GM06990 (cell line): Measurements from ENCODE around the gene MAN2B1.
"Not testable (repeated sequence)": the region's sequence is repeated elsewhere in the genome, so short reads cannot be mapped to it uniquely, and the experiment has no call there.

Experiments
- DNase-seq: peaks from one replicate; pipeline ENCODE4 v3.0.0-alpha.2; 2011; ENCODE audit not compliant: insufficient read length; ENCODE audit errors: extremely low read depth
- H3K27me3 ChIP-seq: replicated peaks from 2 replicates; pipeline ENCODE4 v1.6.0; 2011; ENCODE audit warnings: low read length; ENCODE audit not compliant: control insufficient read depth, insufficient read depth
- H3K36me3 ChIP-seq: 2 replicates; pipeline ENCODE4 v1.5.1; 2011; ENCODE audit warnings: low read length; ENCODE audit not compliant: control insufficient read depth, insufficient read depth
- H3K4me3 ChIP-seq: replicated peaks from 2 replicates; pipeline ENCODE4 v1.5.1; 2011; ENCODE audit warnings: low read depth, mild to moderate bottlenecking, control low read depth, low read length
- TF ChIP-seq, protein P1 (sequence below): IDR thresholded peaks from 2 replicates; pipeline ENCODE4 v1.5.1; 2011; ENCODE audit warnings: low read length, control low read depth, mild to moderate bottlenecking, inconsistent platforms; ENCODE audit not compliant: insufficient read depth, poor library complexity, severe bottlenecking

The MAN2B1 gene

GRCh38 chr19:12701596-12702282, 35.2 kb upstream of the MAN2B1 start:
- Histone ChIP-seq H3K36me3 (peaks cover 48% of the 10 kb centered on the region), H3K4me3 (no peak overlapping the region), H3K27me3 (no peaks in the 10 kb centered on the region)
- TF ChIP-seq, protein P1, sequence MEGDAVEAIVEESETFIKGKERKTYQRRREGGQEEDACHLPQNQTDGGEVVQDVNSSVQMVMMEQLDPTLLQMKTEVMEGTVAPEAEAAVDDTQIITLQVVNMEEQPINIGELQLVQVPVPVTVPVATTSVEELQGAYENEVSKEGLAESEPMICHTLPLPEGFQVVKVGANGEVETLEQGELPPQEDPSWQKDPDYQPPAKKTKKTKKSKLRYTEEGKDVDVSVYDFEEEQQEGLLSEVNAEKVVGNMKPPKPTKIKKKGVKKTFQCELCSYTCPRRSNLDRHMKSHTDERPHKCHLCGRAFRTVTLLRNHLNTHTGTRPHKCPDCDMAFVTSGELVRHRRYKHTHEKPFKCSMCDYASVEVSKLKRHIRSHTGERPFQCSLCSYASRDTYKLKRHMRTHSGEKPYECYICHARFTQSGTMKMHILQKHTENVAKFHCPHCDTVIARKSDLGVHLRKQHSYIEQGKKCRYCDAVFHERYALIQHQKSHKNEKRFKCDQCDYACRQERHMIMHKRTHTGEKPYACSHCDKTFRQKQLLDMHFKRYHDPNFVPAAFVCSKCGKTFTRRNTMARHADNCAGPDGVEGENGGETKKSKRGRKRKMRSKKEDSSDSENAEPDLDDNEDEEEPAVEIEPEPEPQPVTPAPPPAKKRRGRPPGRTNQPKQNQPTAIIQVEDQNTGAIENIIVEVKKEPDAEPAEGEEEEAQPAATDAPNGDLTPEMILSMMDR: no peak
- DNase-seq: no peak

DNA sequence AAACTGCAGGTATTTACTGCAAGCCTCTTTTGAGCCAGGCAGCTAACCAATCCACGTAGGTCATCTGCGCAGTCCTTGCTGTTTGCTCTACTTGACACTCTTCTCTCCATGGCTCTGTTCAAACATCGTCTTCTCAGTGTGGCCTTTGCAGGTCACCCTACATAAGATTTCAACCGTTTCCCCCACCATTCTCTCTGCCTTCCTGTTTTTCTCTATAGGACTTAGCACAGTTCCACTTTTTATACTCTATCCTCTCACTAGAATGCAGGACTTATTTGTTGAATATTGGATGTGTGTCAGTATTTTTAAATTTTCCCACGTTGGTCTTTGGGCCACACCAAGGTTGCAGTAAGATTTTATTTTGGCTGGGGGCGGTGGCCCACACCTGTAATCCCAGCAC, 31.6 kb upstream of the MAN2B1 start:
- Histone ChIP-seq H3K4me3 (no peak overlapping the region), H3K36me3 (peaks cover 23% of the 10 kb centered on the region), H3K27me3 (no peaks in the 10 kb centered on the region)
- TF ChIP-seq, protein P1: no peak
- DNase-seq: no peak

DNA sequence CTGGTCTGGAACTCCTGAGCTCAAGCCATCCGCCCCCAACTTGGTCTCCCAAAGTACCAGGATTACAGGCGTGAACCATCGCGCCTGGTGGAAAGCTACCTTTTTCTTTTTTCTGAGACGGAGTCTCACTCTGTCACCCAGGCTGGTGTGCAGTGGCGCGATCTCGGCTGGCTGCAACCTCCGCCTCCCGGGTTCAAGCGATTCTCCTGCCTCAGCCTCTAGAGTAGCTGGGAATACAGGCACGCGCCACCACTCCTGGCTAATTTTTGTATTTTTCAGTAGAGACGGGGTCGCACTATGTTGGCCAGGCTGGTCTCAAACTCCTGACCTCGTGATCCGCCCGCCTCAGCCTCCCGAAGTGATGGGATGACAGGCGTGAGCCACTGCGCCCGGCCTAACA, 30.9 kb upstream of the MAN2B1 start:
- peak overlapping the region; percentile 90 for H3K4me3 ChIP-seq
- H3K27me3 ChIP-seq, DNase-seq: not testable (repeated sequence)
- peaks cover 22% of the 10 kb centered on the region for H3K36me3 ChIP-seq

- Histone ChIP-seq H3K36me3 (peaks cover 16% of the 10 kb centered on the region), H3K4me3 (peak within 1 kb of the TSS; percentile 90), H3K27me3 (no peaks in the 10 kb centered on the region)
- DNase-seq: peak; percentile 92
- TF ChIP-seq, protein P1: no peak
Measured at GRCh38 chr19:12696366-12697335, 30.1 kb upstream of the MAN2B1 start, which contains the start of gene FBXW9. Gene FBXW9 (minus strand): TSS chr19:12696631. CDS start chr19:12696581, 50 bp downstream.

DNA sequence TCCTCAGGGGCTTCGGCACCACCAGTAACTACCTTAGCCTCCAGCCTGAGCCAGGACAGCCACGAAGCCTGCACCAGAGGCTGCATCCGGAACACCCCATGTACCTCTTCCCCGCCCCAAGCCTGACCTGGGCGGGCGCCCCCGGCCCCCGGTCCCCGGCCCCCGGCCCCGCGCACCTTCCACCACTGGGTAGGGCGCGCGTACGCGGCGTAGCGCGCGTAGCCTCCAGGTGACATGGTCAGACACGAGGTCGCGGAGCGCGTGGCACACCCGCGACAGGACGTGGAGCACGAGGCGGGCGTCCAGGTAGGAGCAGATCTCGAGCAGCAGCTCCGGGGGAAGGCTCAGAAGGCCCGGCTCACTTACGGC, 29.4 kb upstream of the MAN2B1 start:
- TF ChIP-seq, protein P1: no peak
- Histone ChIP-seq H3K27me3 (no peaks in the 10 kb centered on the region), H3K4me3 (peak overlapping the region; percentile 90), H3K36me3 (peaks cover 11% of the 10 kb centered on the region)
- DNase-seq: no peak

GRCh38 chr19:12695514-12695913, 29.0 kb upstream of the MAN2B1 start:
- no peak for DNase-seq
- Histone ChIP-seq H3K27me3 (no peaks in the 10 kb centered on the region), H3K4me3 (peak overlapping the region; percentile 90), H3K36me3 (peaks cover 8% of the 10 kb centered on the region)
- TF ChIP-seq, protein P1: no peak
